ENCODE results near the gene MPG. TPM values are rescaled to one million over a fixed set of nuclear protein-coding genes. Genes with fewer than 3 reads are reported as not detected.
"Not testable (repeated sequence)": the region's sequence is repeated elsewhere in the genome, so short reads cannot be mapped to it uniquely, and the experiment has no call there.

MPG gene
- total and polyA plus RNA-seq, 2 donors (not counting 1 experiment from before 2014, with no cell fraction given), result 59.6 to 66.4 TPM

GRCh38 chr16:122361-122760 is 44.3 kb downstream of the MPG start:
- no peak overlapping the region for H3K27ac ChIP-seq (ENCODE audit: low read length in 2 of 2)
- H3K27me3 Mint-ChIP-seq, result no peaks in the 10 kb centered on the region

DNA sequence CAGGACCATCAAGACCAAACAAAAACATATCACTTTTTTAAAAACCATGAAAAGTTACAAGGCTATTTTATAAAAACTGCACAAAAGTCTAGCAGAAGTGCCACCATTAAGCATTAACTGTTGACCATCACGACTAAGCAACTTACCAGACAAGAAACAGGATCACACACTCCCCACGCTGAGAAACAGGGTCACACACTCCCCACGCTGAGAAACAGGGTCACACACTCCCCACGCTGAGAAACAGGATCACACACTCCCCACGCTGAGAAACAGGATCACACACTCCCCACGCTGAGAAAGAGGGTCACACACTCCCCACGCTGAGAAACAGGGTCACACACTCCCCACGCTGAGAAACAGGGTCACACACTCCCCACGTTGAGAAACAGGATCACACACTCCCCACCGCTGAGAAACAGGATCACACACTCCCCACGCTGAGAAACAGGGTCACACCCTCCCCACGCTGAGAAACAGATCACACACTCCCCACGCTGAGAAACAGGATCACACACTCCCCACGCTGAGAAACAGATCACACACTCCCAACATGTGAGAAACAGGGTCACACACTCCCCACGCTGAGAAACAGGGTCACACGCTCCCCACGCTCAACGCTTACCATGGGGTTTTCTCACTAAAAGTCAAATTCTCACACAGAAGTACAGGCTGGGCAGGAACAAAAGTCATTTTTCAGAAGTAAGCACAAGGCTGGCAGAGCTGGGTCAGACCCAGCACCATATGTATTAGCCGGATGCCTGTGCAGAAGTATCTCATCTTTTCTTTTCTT is 45.7 kb downstream of the MPG start:
- H3K4me2 ChIP-seq (replicated peaks; ENCODE audit: low read depth, low read length, poor library complexity, severe bottlenecking); H4K20me1 ChIP-seq (ENCODE audit: control insufficient read depth, insufficient read depth, low read length, poor library complexity, severe bottlenecking); H3K4me1 Mint-ChIP-seq; H3K4me3 Mint-ChIP-seq; H2AFZ ChIP-seq (ENCODE audit: insufficient read depth, low read depth, low read length, poor library complexity, severe bottlenecking); H3K27me3 Mint-ChIP-seq; intact Hi-C loops (cut with micrococcal nuclease); H3K9me3 Mint-ChIP-seq (ENCODE audit: insufficient read depth); H3K9me3 ChIP-seq (ENCODE audit: control extremely low read depth in 1 of 3, control insufficient read depth in 2 of 3, insufficient read depth in 1 of 3, low read length in 2 of 3); H3K4me1 ChIP-seq (ENCODE audit: control insufficient read depth in 2 of 2, insufficient read depth in 2 of 2, low read length in 2 of 2); H3K27ac Mint-ChIP-seq; POLR2A ChIA-PET; H3K27ac ChIP-seq (ENCODE audit: low read length in 2 of 2); ATAC-seq (ENCODE audit: low read depth); DNase-seq; H3K27me3 ChIP-seq (replicated peaks in 1 of 4; ENCODE audit: control extremely low read depth in 1 of 4, control insufficient read depth in 3 of 4, insufficient read depth in 4 of 4, low read length in 3 of 4); H3K9ac ChIP-seq (ENCODE audit: low read length); H3K36me3 ChIP-seq (replicated peaks in 1 of 2; ENCODE audit: control extremely low read depth in 1 of 2, control insufficient read depth in 1 of 2, extremely low read depth in 1 of 2, insufficient read depth in 2 of 2, low read length in 1 of 2); CTCF ChIA-PET; H3K4me3 ChIP-seq (ENCODE audit: control extremely low read depth in 1 of 5, extremely low read depth in 1 of 5, insufficient read depth in 1 of 5, low read depth in 2 of 5, low read length in 4 of 5); H3K79me2 ChIP-seq (ENCODE audit: control insufficient read depth, insufficient read depth, low read length): not testable (repeated sequence)
- whole genome bisulfite sequencing (ENCODE audit: insufficient coverage), result 89% methylated on average over 12 of the region's 19 CpGs

More at GRCh38 chr16:122361-122760, 44.3 kb downstream of the MPG start:
- no peaks in the 10 kb centered on the region for H3K9me3 Mint-ChIP-seq (ENCODE audit: insufficient read depth)
- Histone ChIP-seq H3K9ac (ENCODE audit: low read length) (no peak overlapping the region), H3K36me3 (replicated peaks in 1 of 2; ENCODE audit: control extremely low read depth in 1 of 2, control insufficient read depth in 1 of 2, extremely low read depth in 1 of 2, insufficient read depth in 2 of 2, low read length in 1 of 2) (peaks cover 0 to 9% of the 10 kb centered on the region in 2 experiments), H3K4me1 (ENCODE audit: control insufficient read depth in 2 of 2, insufficient read depth in 2 of 2, low read length in 2 of 2) (peaks cover 0 to 6% of the 10 kb centered on the region in 2 donors), H2AFZ (ENCODE audit: insufficient read depth, low read depth, low read length, poor library complexity, severe bottlenecking) (no peak overlapping the region), H4K20me1 (ENCODE audit: control insufficient read depth, insufficient read depth, low read length, poor library complexity, severe bottlenecking) (peaks cover 14% of the 10 kb centered on the region), H3K4me2 (replicated peaks; ENCODE audit: low read depth, low read length, poor library complexity, severe bottlenecking) (no peak overlapping the region), H3K4me3 (ENCODE audit: control extremely low read depth in 1 of 5, extremely low read depth in 1 of 5, insufficient read depth in 1 of 5, low read depth in 2 of 5, low read length in 4 of 5) (no peak overlapping the region), H3K9me3 (ENCODE audit: control extremely low read depth in 1 of 3, control insufficient read depth in 2 of 3, insufficient read depth in 1 of 3, low read length in 2 of 3) (no peaks in the 10 kb centered on the region), H3K27me3 (replicated peaks in 1 of 4; ENCODE audit: control extremely low read depth in 1 of 4, control insufficient read depth in 3 of 4, insufficient read depth in 4 of 4, low read length in 3 of 4) (no peaks in the 10 kb centered on the region), H3K79me2 (ENCODE audit: control insufficient read depth, insufficient read depth, low read length) (peaks cover 10% of the 10 kb centered on the region)
- no peak overlapping the region for H3K27ac Mint-ChIP-seq
- intact Hi-C loops (cut with micrococcal nuclease), result no loop called here
- peaks cover 4% of the 10 kb centered on the region for H3K4me1 Mint-ChIP-seq
- ChIA-PET POLR2A (no interaction called here), CTCF (no interaction called here)
- TF ChIP-seq CTCF (IDR thresholded peaks at IDR 0.05), result no peak
- TF ChIP-seq EZH2 (IDR thresholded peaks at IDR 0.05; ENCODE audit: borderline replicate concordance, insufficient read depth, low read depth, low read length, poor library complexity, severe bottlenecking), result no peak
- no peak overlapping the region for H3K4me3 Mint-ChIP-seq
- no peak for ATAC-seq (ENCODE audit: low read depth)
- no peak for DNase-seq
- WGBS (ENCODE audit: insufficient coverage), result 100% methylated on average over 1 of the region's 1 CpG
